Kidney (tissue), 22 donors: ENCODE data around the gene KLF2. TPM values are rescaled to one million over a fixed set of nuclear protein-coding genes. Genes with fewer than 3 reads are reported as not detected.

Experiments used
- DNase-seq, 5 donors: peaks; one replicate each; pipeline ENCODE4 v3.0.0-alpha.2; 2013 to 2020
- FAIRE-seq: peaks from 2 replicates; lab custom pipeline; 2012; peaks lifted over from hg19 to GRCh38; lab: Jason Lieb, UNC
- H3K27ac ChIP-seq, 2 donors: one replicate each; pipeline ENCODE4 v1.7.0; 2013; ENCODE audit warnings: low read depth in 2 of 2, low read length in 2 of 2, inconsistent platforms in 1 of 2
- H3K27me3 ChIP-seq: one replicate; pipeline ENCODE4 v1.7.1; 2013; ENCODE audit warnings: low read length, inconsistent platforms; ENCODE audit not compliant: control insufficient read depth, insufficient read depth
- H3K36me3 ChIP-seq, 3 donors: one replicate each; pipeline versions ENCODE4 v1.7.0 to v1.7.1; 2013; ENCODE audit warnings: low read length in 3 of 3, control low read depth in 1 of 3, inconsistent platforms in 1 of 3; ENCODE audit not compliant: insufficient read depth in 3 of 3, control insufficient read depth in 2 of 3
- H3K4me1 ChIP-seq, 3 donors: one replicate each; pipeline versions ENCODE4 v1.7.0 to v1.7.1; 2013; ENCODE audit warnings: low read length in 3 of 3, inconsistent platforms in 1 of 3, low read depth in 1 of 3; ENCODE audit not compliant: control insufficient read depth in 2 of 3, insufficient read depth in 2 of 3
- H3K4me3 ChIP-seq, 3 donors: one replicate each; pipeline versions ENCODE4 v1.7.0 to v1.8.1; 2013; ENCODE audit warnings: low read length in 3 of 3, control low read depth in 1 of 3, inconsistent platforms in 1 of 3
- H3K9ac ChIP-seq, 3 donors: one replicate each; pipeline versions ENCODE4 v1.7.0 to v1.7.1; 2013; ENCODE audit warnings: low read length in 3 of 3, control low read depth in 1 of 3, inconsistent platforms in 1 of 3
- H3K9me3 ChIP-seq, 3 donors: one replicate each; pipeline versions ENCODE4 v1.7.0 to v1.7.1; 2013; ENCODE audit warnings: low read length in 3 of 3, control low read depth in 1 of 3, inconsistent platforms in 1 of 3; ENCODE audit not compliant: control insufficient read depth in 2 of 3, insufficient read depth in 1 of 3
- CTCF ChIP-seq: IDR thresholded peaks from 3 replicates; pipeline ENCODE4 v1.5.1; 2012; ENCODE audit warnings: mild to moderate bottlenecking, moderate library complexity, borderline replicate concordance; ENCODE audit not compliant: insufficient read depth; ENCODE audit errors: extremely low read depth
- intact Hi-C: fragments of 100-400 bp; cut with DNase I; formaldehyde crosslinking; loops from one replicate; pipeline ENCODE4 v1.11.1; 2022
- long read RNA-seq, 10 donors: library from polyadenylated mRNA in 1 of 10; unstranded in 1 of 10; transcript quantifications; one replicate each; pipeline ENCODE4 v2.0.0 and lab custom pipeline, GENCODE V29; 2021 to 2026
- polyA plus RNA-seq: library from polyadenylated mRNA; stranded (reverse); fragments of 350-450 nt; fragmentation: Illumina TruSeq; extraction: RNeasy Lipid Tissue Mini Kit (QIAGEN cat#74804); gene quantifications from one replicate; pipeline ENCODE4 v1.2.3, GENCODE V29; 2014; ENCODE audit warnings: low read depth, low replicate concordance; ENCODE audit not compliant: insufficient read depth
- total RNA-seq: library from RNA; stranded (reverse); fragmentation: NEBNext Ultra II Directional; extraction: Animal tissue kit (Norgen Biotek cat#: 25700); gene quantifications from one replicate; pipeline ENCODE4 v1.2.1, GENCODE V29; 2021
- donor health status: control.
- donor health status: control.
- donor health status: control.
- donor health status: control.
- donor health status: control.
- donor health status: DM: yes; HTN: yes; CAD: no.
- donor health status: Normal renal cell carcinoma (clear cell type).

Gene KLF2
- total RNA-seq: 131 TPM
- 114 TPM for polyA plus RNA-seq
- long read RNA-seq, donor 1, partial matches to known transcripts: 0 of 3 reads
- long read RNA-seq, donor 1, other reads (novel, unspliced or antisense): 0 of 3 reads
- long read RNA-seq, donor 2, partial matches to known transcripts: 0 of 2 reads
- long read RNA-seq, donor 2, other reads (novel, unspliced or antisense): 0 of 2 reads
- long read RNA-seq, donor 3, transcript KLF2-201 (3 exons, 2,018 nt): major isoform, 6 of 6 reads
- long read RNA-seq, donor 3, partial matches to known transcripts: 0 of 6 reads
- long read RNA-seq, donor 3, other reads (novel, unspliced or antisense): 0 of 6 reads
- long read RNA-seq, donor 4, partial matches to known transcripts: 0 of 3 reads
- long read RNA-seq, donor 4, other reads (novel, unspliced or antisense): 0 of 3 reads
- long read RNA-seq, donor 5, partial matches to known transcripts: 0 of 1 reads
- long read RNA-seq, donor 5, other reads (novel, unspliced or antisense): 0 of 1 reads
- long read RNA-seq, donor 6, partial matches to known transcripts: 0 of 3 reads
- long read RNA-seq, donor 6, other reads (novel, unspliced or antisense): 0 of 3 reads
- long read RNA-seq, donor 7, transcript KLF2-201 (3 exons, 2,018 nt): major isoform, 55 of 152 reads
- long read RNA-seq, donor 7, partial matches to known transcripts: 82 of 152 reads
- long read RNA-seq, donor 7, other reads (novel, unspliced or antisense): 15 of 152 reads
- long read RNA-seq, donor 8, transcript KLF2-201 (3 exons, 2,018 nt): major isoform, 7 of 17 reads
- long read RNA-seq, donor 8, partial matches to known transcripts: 10 of 17 reads
- long read RNA-seq, donor 8, other reads (novel, unspliced or antisense): 0 of 17 reads
- long read RNA-seq, donor 9, partial matches to known transcripts: 0 of 1 reads
- long read RNA-seq, donor 9, other reads (novel, unspliced or antisense): 0 of 1 reads
- long read RNA-seq, donor 10, transcript KLF2-201 (3 exons, 2,018 nt): major isoform, 5 of 5 reads
- long read RNA-seq, donor 10, partial matches to known transcripts: 0 of 5 reads
- long read RNA-seq, donor 10, other reads (novel, unspliced or antisense): 0 of 5 reads

- Histone ChIP-seq H3K9ac (peak within 1 kb of the TSS in 2 of 3 donors; percentile 11 to 58), H3K9me3 (no peaks in the 10 kb centered on the region), H3K27me3 (no peaks in the 10 kb centered on the region), H3K4me1 (peaks cover 0 to 6% (median 0%) of the 10 kb centered on the region in 3 donors), H3K27ac (peak within 1 kb of the TSS; percentile 89 to 90), H3K4me3 (peak within 1 kb of the TSS; percentile 2 to 69 (median 36)), H3K36me3 (peaks cover 0 to 4% (median 0%) of the 10 kb centered on the region in 3 donors)
- DNase-seq (peak; percentile 87 to 99 (median 89)), FAIRE-seq (no peak)
- TF ChIP-seq CTCF: no peak
- intact Hi-C loops: no loop called here
Measured at GRCh38 chr19:16324384-16325160, at the start of gene KLF2. TSS of gene KLF2 (plus strand) at chr19:16324826. CDS start at chr19:16324924, 98 bp downstream.

- no peak for TF ChIP-seq CTCF
- FAIRE-seq (no peak), DNase-seq (no peak)
- H3K27ac ChIP-seq: no peak overlapping the region
- intact Hi-C loops: no loop called here
- H3K27me3 ChIP-seq: no peaks in the 10 kb centered on the region
- H3K9ac ChIP-seq: no peak overlapping the region
- H3K4me1 ChIP-seq: peaks cover 0 to 7% (median 0%) of the 10 kb centered on the region in 3 donors
- H3K9me3 ChIP-seq: no peaks in the 10 kb centered on the region
- no peak overlapping the region for H3K4me3 ChIP-seq
- H3K36me3 ChIP-seq: no peaks in the 10 kb centered on the region
Measured at GRCh38 chr19:16280306-16280705, 44.3 kb upstream of the KLF2 start.

GRCh38 chr19:16281743-16282142 lies 42.9 kb upstream of the KLF2 start:
- H3K9me3 ChIP-seq: no peaks in the 10 kb centered on the region

More at GRCh38 chr19:16281743-16282142, 42.9 kb upstream of the KLF2 start:
- no peak for TF ChIP-seq CTCF
- no peaks in the 10 kb centered on the region for H3K36me3 ChIP-seq
- no peak for FAIRE-seq
- no peak for DNase-seq
- no peak overlapping the region for H3K27ac ChIP-seq
- no peak overlapping the region for H3K9ac ChIP-seq
- no peaks in the 10 kb centered on the region for H3K27me3 ChIP-seq
- intact Hi-C loops: no loop called here
- peaks cover 0 to 11% (median 0%) of the 10 kb centered on the region in 3 donors for H3K4me1 ChIP-seq
- H3K4me3 ChIP-seq: no peak overlapping the region
